Measurements from ENCODE around the gene MBD6.
A peak's percentile ranks its signal among the peaks of the same experiment; 100 is the strongest.

MBD6 gene

DNA sequence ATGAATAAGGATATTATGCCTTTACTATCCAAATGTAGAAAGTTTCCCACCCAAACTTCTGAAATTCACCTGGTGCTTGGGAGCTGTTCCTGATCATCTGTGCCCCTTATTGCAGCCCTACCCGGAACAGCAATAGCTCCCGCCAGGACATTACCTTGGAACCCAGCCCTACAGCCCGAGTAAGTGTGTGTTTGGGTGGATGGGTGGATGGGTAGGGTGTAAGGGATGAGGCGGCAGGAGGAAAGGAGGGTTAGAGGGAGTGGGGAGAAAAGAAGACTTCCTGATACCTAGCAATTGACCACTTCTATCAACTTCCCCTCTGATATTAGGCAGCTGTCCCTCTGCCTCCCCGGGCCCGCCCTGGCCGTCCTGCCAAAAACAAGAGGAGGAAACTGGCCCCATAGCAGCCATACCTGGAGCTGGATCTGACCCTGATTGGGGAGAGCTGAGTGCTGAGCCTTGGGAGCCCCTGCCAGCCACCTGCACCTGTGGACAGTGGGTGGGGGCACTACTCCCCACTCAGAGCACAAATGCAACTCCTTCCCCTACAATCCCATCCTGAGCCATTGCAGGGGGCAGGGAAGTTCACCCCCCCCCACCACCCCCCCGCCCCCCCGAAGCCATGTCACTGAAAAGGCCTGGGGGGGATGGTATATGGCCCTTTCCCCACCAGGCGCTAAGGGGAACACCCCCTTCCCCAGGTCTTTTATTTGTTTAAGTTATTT is 6.4 kb downstream of the MBD6 start:
- no peak for DNase-seq (ENCODE audit: low read depth)

DNA sequence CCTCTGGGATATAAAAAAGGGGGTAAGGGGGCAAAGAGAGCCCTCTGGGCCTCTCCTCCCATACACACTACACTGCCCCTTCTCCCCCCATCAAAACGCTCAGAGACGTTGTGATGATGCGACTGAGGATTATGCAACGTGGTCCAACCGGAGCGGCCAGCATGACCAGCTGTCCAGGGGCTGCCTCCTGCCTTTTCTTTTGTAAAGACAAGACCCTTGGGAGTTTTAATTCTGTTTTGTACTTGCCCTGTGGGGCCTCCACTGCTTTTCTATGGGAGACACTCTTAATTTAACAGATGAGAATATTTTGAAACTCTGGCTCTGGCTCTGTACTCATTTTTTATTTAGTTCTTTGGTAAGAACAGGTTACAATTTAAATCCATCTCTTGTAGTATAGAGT is 7.2 kb downstream of the MBD6 start:
- no peak for DNase-seq (ENCODE audit: low read depth)

DNA sequence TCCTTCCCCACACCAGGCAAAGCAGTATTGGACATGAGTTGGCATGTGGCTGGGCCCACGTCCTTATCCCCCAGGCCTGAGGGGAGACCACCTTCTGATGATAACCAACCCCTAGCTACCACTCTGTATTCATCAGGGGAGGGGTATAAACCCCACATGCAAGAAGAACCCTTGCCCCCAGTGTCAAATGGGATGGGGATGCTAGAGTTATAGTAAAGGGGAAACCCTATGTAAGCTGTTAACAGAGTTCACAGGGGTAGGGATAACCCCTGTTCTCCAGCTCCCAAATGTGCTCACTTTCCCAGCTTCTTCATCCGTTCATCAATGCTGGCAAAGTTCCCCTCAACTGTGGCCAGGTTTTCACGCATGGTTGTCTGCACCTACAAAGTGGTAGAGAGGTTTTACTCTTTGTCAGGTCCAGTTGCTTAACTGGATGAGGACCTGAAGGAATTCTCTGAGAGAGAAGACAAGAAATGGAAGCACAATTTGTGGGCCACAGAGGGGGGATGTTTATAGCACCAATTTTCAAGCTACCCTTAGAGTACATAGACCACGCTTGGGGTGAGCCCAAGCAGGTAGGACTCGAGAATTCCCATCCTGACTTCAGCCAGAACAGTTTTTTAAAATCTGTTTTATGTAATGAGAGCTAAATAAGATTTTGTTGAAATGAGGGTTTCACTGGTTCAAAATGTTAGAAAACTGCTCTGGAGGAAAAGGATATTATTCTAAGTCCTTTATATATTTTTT is 7.9 kb downstream of the MBD6 start:
- no peak for DNase-seq (ENCODE audit: low read depth)

DNA sequence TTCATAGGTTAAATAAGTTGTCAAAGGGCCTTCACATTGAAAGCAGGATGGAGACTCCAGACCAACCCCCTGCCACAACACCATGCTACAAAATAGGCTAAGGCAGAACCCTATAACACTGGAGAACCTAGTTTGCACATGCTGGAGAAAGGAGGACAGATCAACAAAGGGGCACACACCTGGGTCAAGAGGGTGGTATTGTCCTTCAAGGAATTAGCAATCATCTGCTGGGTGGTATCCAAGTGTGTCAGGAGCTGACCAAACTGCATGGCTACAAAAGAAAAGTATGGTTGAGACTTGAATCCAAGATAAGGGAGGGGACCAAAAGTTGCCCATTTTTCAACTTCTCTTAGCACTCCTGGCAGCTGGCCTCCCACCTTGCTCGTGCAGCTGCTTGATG is 9.2 kb downstream of the MBD6 start:
- no peak for DNase-seq (ENCODE audit: low read depth)

DNA sequence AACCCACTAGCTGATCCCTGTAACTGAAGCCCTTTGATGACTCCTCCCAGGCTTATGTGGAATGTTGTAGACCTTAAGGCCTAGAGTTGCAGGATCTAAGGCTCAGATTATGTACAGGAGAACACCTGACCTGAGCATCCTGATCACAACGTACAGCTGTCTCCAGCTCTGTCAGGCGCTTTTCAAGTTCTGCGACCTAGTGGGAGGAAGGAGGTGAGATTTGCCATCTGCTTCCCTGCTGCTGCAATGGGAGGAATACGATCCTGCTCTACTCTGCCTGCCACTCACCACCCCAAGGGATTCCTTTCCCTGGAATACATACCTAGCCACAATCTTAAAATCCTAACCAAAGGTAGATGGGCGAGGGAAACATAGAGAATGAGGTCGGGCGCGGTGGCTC is 10.5 kb downstream of the MBD6 start:
- no peak for DNase-seq (ENCODE audit: low read depth)

DNA sequence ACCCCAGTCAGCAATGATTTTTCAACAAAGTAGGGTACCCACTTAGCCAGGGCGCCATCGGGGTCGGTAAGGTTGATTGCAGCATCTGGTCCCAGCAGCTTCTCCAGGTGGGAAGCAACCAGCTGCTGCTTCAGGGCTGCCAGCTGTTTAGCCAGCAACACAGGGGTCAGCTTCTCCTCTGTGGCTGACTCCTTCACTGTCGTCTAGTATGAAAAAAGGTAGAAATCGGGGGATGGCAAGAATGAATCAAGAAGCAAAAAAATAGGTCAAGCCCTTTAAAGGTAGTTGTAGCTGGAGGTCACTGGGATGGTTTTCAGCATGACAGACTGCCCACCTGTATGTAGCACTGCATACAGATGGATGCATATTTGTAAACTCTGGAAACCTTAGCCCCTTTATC is 11.6 kb downstream of the MBD6 start:
- no peak for DNase-seq (ENCODE audit: low read depth)

DNA sequence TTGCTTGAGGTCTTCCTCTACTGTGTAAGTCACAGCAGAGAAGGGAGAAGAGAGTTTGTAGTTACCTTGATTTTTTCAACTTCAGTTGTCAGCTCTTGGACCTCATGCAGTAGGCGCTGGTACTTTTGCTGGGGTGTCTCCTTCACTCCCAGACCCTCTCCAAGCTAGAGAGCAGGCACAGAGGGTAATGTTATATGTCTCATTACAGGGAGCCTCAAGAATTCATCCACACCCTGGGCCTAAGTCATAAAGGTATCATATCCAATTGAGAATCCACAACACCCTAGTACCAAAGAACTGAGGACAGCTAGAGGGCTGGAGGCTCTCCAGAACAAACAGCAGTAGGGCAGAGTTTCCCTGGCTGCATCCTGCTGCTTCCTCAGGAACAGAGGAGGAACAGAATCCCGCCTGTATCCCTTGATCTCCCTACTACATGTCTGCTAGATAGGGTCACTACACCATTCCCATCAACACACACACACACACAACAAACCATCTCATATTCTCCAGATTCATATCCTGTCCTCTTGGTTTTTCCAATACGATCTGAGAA is 12.4 kb downstream of the MBD6 start:
- DNase-seq (ENCODE audit: low read depth) = no peak

DNA sequence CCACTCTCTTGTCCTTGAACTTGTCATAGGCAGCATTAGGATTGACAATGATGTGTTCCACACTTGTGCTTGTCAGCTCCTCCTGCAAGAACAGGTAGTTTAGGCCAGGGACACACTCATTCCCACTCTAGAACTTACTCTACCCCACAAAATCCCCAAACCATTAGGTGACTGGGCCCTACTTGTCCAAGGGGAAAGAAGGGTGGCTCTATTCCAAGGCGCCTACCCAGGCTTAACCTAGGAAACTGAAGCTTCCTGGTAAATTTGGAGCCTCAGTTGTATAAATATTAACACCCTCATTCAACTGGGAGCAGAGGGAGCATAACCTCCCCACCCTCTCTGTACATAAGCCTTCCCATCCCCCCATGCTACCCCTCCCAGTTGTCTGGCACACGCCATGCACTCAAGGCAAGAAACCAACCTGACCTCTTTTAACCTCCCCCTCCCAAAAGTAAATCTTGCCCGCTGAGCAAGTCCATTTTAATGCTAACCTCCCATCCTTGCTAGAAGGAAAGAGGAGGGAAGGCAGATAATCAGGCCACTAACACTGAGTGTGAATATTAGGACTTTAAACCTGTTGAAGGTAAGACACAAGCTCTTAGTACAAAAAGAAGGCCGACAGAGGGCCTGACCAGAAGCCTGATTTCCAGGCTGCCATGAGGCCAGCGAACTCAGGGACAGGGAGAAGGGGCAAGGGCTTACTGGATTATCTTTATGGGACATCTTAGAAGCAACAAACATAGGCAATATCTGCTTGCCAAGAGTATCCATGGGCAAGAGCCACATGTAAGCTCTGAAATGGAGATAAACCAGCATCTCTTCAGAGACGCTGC is 13.4 kb downstream of the MBD6 start:
- DNase-seq (ENCODE audit: low read depth) = no peak

DNA sequence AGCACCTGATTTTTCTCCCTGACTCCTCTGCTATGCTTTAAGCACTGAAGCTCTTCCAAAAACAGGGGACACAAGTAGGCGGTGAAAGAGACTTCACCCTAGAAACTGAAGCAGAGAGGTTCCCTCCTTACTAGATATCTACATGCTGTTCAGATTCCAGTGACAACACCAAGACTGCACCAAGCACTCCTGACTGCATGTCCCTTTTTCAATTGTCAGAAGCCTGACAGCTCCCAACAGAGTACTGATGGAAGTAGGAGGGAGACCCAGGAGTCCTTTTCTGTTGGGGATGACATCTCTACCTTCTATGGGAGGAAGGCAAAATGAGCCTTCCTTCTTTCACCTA is 13.9 kb downstream of the MBD6 start:
- DNase-seq (ENCODE audit: low read depth) = no peak

DNA sequence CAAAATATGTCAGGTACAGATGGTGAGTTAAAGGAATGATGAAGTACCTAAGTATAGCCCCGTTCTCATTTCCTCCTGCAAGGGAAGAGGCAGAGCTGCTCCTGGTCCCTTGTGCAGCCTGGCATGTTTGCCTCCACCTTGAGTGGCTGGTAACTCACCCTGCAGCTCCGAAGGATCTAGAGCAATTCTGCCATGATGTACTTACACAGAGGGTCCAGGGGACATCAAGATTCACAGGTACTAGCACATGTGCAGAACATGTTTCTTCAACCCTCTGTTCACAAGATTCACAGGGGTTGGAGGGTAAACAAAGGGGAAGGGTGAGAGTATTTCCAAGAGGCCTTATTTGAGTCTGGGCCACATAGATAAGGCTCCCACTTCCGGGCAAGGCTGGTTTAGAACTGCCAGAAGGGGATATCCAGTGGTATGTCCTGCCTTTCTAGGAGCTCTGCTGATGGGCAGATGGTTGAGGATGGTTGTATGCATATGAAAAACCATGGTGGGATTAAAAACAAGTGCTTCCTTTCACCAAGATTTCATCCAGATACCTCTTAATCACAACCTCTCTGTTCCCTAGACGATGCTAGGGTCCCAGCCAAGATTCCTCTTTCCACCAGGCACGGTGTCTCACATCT is 16.6 kb downstream of the MBD6 start:
- DNase-seq (ENCODE audit: low read depth) = no peak

DNA sequence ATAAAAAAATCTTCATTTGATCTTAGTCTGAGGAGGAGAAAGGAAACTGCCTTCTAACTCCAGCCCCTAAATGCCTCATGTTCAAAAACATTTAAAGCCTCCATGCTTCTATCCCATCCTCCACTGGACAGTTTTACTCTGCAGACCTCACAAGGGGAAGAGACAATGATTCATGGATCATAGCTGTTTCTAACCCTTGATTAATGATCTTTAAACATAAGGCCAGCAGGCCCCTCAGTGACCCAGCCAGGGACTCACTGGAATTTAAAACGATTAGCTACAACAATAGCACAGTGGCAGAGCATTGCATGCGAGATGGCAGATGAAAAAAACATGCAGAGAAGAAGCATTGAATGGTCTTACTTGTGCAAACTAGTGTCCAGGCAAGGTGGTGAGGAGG is 18.4 kb downstream of the MBD6 start:
- DNase-seq (ENCODE audit: low read depth) = no peak

DNA sequence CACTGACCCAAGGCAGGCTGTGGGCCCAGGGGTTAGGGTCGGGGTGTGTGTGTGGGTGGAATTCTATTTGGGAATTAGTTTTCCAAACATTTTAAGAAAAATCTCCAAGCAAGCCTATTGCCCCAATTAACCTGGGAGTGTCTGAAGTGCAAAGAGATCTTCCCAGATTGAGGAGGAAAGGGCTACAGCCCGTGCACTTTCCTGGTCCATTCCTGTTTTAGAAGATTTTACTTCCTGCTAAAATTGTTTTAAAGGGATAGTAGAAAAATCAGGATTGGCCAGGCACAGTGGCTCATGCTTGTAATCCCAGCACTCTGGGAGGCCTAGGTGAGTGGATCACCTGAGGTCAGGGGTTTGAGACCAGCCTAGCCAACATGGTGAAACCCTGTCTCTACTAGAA is 19.1 kb downstream of the MBD6 start:
- no peak for DNase-seq (ENCODE audit: low read depth)

DNA sequence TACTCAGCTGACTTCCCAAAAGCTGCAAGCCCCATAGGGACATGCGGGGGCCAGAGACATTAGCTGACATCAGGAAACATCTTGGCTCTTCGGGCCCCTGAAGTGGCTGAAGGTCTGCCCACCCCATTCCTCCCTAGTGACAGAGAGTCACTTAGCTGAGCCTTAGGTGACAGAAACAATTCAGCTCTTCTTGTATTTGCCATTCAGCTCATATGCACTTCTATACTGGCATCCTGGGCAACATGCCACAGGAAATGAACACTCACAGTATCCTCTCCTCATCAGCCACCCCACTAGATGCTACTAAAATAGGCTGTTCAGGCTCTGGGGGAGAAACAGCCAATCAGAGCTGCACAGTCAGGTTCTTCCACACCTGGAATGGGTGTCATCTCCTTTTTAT is 21.0 kb downstream of the MBD6 start:
- no peak for DNase-seq (ENCODE audit: low read depth)

DNA sequence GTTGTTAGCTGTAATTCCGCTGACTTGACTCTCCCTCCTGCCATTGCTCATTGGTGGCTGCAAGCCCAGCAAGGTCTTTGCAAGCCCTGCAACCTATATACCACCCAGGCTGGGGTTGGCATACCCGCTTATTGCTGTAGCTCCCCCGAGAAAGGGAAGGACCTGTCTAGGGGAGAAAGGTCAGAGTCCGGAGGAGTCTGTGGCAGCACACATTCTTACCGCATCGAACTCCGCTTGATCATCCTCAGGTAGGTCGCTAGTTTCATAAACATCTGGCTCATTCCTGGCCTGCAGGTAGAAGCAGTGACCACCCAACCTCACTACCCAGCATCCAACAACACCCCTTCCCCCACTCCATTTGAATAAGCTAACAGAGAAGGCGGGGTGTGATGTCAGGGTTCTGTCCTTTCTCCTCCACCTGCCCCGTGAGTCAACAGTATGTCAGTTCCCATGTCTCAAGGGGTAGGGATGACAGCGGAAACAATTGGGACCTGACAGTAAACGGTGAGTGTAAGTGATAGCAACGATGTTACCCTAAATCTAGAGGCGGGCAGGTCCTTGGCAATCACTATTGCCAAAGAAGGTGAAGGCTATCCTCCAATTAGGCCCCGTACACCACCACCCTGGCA is 23.3 kb downstream of the MBD6 start:
- no peak for DNase-seq (ENCODE audit: low read depth)

DNA sequence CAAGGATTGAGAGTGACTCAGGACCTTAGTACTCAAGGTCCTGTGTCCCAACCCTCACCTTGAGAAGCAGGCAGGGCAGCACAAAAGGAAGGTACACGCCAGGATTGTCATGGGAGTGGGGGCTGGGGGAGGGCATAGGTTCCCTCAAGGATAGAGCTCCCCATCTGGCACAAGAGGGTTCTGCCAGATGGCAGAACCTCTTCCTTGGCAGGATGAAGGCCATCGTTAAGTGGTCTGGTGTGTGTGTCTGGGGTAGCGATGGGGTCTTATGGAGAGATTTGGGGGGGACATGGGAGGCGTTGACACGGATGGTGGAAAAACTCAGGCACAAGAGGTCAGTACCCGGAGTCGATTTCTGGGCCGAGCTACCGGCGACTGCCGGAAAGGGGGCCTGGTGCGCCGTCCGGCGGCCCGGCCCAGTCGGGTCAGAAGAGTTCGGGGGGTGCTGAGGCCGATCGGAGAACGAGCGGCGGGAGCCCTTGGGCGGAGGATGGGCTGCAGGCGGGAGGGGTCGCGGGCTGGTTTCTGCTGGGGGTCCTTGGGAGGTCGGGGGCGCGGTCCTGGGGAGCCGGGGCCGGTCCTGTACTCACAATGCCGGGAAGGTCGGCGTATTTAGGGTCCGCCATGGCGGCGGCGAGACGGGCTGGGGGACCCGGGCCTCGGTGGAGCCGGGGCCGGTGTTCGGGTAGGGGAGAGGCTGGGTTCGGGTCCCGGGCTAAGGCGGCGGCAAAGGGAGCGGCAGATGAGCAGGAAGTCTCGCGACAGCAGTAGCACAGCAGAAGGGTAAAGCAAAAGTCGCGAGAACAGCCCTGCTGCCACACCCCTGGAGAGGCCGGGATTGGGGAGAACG is 24.0 kb downstream of the MBD6 start, which contains the start of gene DCTN2:
DCTN2 (minus strand) TSS at position 755 of the 850 bp plus-strand sequence; CDS start at position 626, 129 bp downstream.
- DNase-seq (ENCODE audit: low read depth) = peak; percentile 93

DNA sequence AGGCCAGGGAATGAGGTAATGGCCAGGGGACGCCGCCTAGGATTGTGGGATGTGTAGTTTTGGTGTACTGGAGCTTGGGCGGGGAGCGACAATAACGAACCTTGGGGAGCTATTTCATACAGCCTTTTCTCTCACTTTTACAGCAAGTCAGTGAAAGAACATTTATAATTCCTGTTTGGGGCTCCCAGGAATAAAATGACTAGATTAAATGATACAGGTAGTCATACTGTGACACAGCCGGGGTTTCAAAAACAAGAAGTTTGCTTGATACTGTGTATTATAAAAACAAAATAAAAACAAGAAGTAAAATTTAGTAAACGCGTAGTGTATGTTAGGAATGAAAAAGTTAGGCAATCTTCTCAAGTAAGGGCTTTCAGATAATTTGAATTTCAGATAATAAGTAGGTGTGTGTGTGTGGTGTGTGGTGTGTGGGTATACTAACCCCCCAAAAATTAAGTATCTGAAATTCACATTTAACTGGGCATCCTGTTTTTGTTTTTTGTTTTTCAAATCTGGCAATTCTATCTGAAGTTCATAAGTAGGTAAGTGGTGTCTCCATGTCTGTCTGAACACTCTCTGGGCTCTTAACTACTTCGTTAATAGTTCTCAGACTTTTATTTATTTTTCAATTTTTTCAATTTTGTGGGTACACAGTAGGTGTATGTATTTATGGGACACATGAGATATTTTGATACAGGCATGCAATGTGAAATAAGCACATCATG is 24.8 kb downstream of the MBD6 start:
- no peak for DNase-seq (ENCODE audit: low read depth)

DNA sequence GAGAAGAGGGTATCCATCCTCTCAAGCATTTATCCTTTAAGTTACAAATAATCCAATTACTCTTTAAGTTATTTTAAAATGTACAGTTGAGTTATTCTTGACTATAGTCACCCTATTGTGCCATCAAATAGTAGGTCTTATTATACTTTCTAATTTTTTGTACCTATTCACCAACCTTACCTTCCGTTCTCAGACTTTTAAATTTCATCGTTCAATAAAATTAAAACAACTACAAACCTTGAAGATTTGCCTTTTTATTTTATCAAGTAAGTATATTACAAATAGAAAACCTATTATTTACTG is 25.3 kb downstream of the MBD6 start:
- DNase-seq (ENCODE audit: low read depth) = no peak

DNA sequence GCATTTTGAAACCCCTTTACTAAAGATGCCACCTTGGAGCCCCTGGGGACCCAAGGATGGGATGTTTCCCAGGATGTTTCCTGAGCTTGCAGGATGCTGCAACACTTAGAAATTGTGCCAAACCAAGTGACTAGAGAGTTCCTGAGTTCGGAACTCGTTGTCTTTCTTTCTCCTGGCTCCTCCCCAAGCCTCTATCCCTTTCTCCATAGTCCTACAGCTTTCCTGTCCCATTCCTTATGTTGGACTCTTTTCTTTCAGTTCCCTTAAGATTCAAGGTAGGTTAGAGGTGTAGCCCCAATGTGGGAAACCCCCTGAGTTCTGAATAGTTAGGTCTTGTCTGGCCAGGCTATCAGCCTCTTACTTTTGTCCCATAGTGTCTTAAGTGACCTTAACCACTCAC is 25.9 kb downstream of the MBD6 start:
- DNase-seq (ENCODE audit: low read depth) = no peak

DNA sequence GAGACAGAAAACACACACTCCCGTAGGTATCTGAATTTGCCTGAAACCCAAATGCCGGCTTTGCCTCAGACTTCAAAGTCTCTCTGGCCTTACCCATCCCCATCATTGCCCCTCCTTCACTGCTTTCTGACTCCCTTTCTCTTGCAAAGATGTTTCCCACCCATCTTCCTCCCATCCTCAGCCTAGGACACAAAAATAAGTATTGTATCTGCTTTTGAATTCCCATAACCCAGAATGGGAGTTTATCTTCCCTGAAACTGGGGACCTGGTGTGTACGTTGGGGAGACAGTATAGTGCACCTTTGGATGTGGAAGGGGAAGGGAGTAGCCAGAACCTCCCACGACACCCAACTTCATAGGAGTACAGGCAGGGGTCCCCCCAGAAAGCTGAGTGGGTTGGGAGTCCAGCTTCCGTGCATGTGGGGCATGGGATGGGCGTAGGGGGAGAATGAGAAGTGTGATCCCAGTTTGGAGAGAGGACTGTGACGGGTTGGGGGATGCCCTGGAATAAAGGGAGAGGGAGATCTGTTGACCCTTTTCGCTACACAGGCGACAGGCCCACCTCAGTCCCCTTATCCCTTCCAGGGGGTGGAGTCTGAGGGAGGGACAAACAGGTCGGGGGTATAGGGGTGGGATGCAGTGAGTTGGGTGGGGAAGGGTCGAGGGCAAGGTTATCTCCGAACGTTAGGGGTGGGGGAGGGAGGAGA is 26.7 kb downstream of the MBD6 start:
- DNase-seq (ENCODE audit: low read depth) = no peak
